Stimulated activated CD8-positive, alpha-beta memory T cell treated with anti-CD3 and anti-CD28 coated beads, Interleukin-15, amount 100 ng/mL, for 24 hours (primary cell): ENCODE data around the gene DDX27.
A peak's percentile ranks its signal among the peaks of the same experiment; 100 is the strongest.
"Not testable (repeated sequence)": the region's sequence is repeated elsewhere in the genome, so short reads cannot be mapped to it uniquely, and the experiment has no call there.

ENCODE experiments used
- DNase-seq: peaks from one replicate; pipeline ENCODE4 v3.0.0-alpha.2; 2020; ENCODE audit warnings: low read depth

Gene DDX27

GRCh38 chr20:49219091-49219923, at the start of gene DDX27:
Gene DDX27 (plus strand): TSS chr20:49219416. CDS start chr20:49219449, 33 bp downstream.
- DNase-seq: peak; percentile 92

GRCh38 chr20:49169547-49169946, 49.7 kb upstream of the DDX27 start:
- no peak for DNase-seq

- DNase-seq: no peak
These were observed 48.5 kb upstream of the DDX27 start for GRCh38 chr20:49170714-49171113.

GRCh38 chr20:49171909-49172308, 47.3 kb upstream of the DDX27 start:
- DNase-seq: no peak

- DNase-seq: no peak
These were observed 46.8 kb upstream of the DDX27 start for GRCh38 chr20:49172413-49172812.

GRCh38 chr20:49174183-49174582, 45.0 kb upstream of the DDX27 start:
- DNase-seq: no peak

- DNase-seq: no peak
These were observed 39.6 kb upstream of the DDX27 start for GRCh38 chr20:49179368-49180277.

GRCh38 chr20:49181265-49181877, 37.8 kb upstream of the DDX27 start:
- no peak for DNase-seq

- DNase-seq: no peak
These were observed 35.8 kb upstream of the DDX27 start for GRCh38 chr20:49183444-49183843.

GRCh38 chr20:49184084-49184501, 35.1 kb upstream of the DDX27 start:
- not testable (repeated sequence) for DNase-seq

GRCh38 chr20:49184691-49185070, 34.5 kb upstream of the DDX27 start:
- no peak for DNase-seq

GRCh38 chr20:49185071-49185761, 34.0 kb upstream of the DDX27 start:
- DNase-seq: no peak

GRCh38 chr20:49186535-49187329, 32.5 kb upstream of the DDX27 start:
- DNase-seq: no peak

GRCh38 chr20:49187330-49187850, 31.8 kb upstream of the DDX27 start:
- no peak for DNase-seq

GRCh38 chr20:49187851-49188641, 31.2 kb upstream of the DDX27 start, which contains the start of gene STAU1:
Gene STAU1 (minus strand): TSS chr20:49188334. CDS start chr20:49166201, 22,133 bp downstream.
- DNase-seq: peak; percentile 83

- DNase-seq: not testable (repeated sequence)
These were observed 26.2 kb upstream of the DDX27 start for GRCh38 chr20:49192944-49193518.

GRCh38 chr20:49199729-49200293, 19.4 kb upstream of the DDX27 start:
- DNase-seq: no peak

GRCh38 chr20:49203011-49203410, 16.2 kb upstream of the DDX27 start:
- no peak for DNase-seq

GRCh38 chr20:49203746-49204145, 15.5 kb upstream of the DDX27 start:
- no peak for DNase-seq
